ENCODE measurements around the gene ARHGAP30.

Gene ARHGAP30

GRCh38 chr1:161012420-161012819 is 57.3 kb downstream of the ARHGAP30 start:
- DNase-seq (ENCODE audit: low spot score), result no peak
- no peak overlapping the region for H2BK15ac ChIP-seq (ENCODE audit: low read length)
- H2BK120ac ChIP-seq (ENCODE audit: low read depth, low read length), result no peak overlapping the region
- no peak overlapping the region for H4K8ac ChIP-seq (ENCODE audit: low read depth, low read length)
- peaks cover 0 to 8% of the 10 kb centered on the region in 2 donors for H3K4me1 ChIP-seq (ENCODE audit: control insufficient read depth in 2 of 2, insufficient read depth in 1 of 2, low read depth in 1 of 2, low read length in 2 of 2)
- H2AFZ ChIP-seq (ENCODE audit: low read length), result no peak overlapping the region
- no peak overlapping the region for H3K4ac ChIP-seq (ENCODE audit: low read length)
- no peak overlapping the region for H3K18ac ChIP-seq (ENCODE audit: low read length)
- no peak overlapping the region for H4K91ac ChIP-seq (ENCODE audit: low read depth, low read length, poor library complexity)
- no peaks in the 10 kb centered on the region for H3K9me3 ChIP-seq (replicated peaks in 1 of 2; ENCODE audit: control insufficient read depth in 2 of 2, insufficient read depth in 1 of 2, low read depth in 1 of 2, low read length in 2 of 2)
- no peaks in the 10 kb centered on the region for H3K79me1 ChIP-seq (ENCODE audit: low read depth, low read length)
- no peak overlapping the region for H3K4me2 ChIP-seq (ENCODE audit: insufficient read depth, low read length, poor library complexity, severe bottlenecking)
- H3K23ac ChIP-seq (ENCODE audit: low read depth, low read length, poor library complexity), result no peak overlapping the region
- no peaks in the 10 kb centered on the region for H3K27me3 ChIP-seq (ENCODE audit: control insufficient read depth in 3 of 3, insufficient read depth in 3 of 3, low read depth in 1 of 3, low read length in 3 of 3)
- no CpG with 5 or more reads among the region's 3 CpGs for WGBS, 2 donors (ENCODE audit: extremely low coverage in 2 of 2, insufficient read length in 2 of 2, insufficient replicate concordance in 1 of 2)
- no peak overlapping the region for H2BK5ac ChIP-seq (ENCODE audit: low read length)
- H3K14ac ChIP-seq (ENCODE audit: low read length), result no peak overlapping the region
- H2BK12ac ChIP-seq (ENCODE audit: low read length), result no peak overlapping the region
- no peaks in the 10 kb centered on the region for H3K36me3 ChIP-seq (replicated peaks in 1 of 2; ENCODE audit: control insufficient read depth in 2 of 2, insufficient read depth in 2 of 2, low read length in 2 of 2)
- H3K4me3 ChIP-seq (ENCODE audit: low read length in 2 of 2), result no peak overlapping the region
- H3K27ac ChIP-seq (replicated peaks; ENCODE audit: low read length), result no peak overlapping the region
- H2AK5ac ChIP-seq (ENCODE audit: low read depth, low read length), result no peak overlapping the region
- H3K9ac ChIP-seq (ENCODE audit: low read depth, low read length, poor library complexity), result no peak overlapping the region

GRCh38 chr1:161009602-161010211 is 60.0 kb downstream of the ARHGAP30 start:
- H3K36me3 ChIP-seq (replicated peaks in 1 of 2; ENCODE audit: control insufficient read depth in 2 of 2, insufficient read depth in 2 of 2, low read length in 2 of 2), result no peaks in the 10 kb centered on the region
- no peak overlapping the region for H3K14ac ChIP-seq (ENCODE audit: low read length)
- peaks cover 0 to 8% of the 10 kb centered on the region in 2 donors for H3K4me1 ChIP-seq (ENCODE audit: control insufficient read depth in 2 of 2, insufficient read depth in 1 of 2, low read depth in 1 of 2, low read length in 2 of 2)
- H4K91ac ChIP-seq (ENCODE audit: low read depth, low read length, poor library complexity), result no peak overlapping the region
- H2BK120ac ChIP-seq (ENCODE audit: low read depth, low read length), result no peak overlapping the region
- no peak overlapping the region for H4K8ac ChIP-seq (ENCODE audit: low read depth, low read length)
- H3K18ac ChIP-seq (ENCODE audit: low read length), result no peak overlapping the region
- no peak overlapping the region for H2AK5ac ChIP-seq (ENCODE audit: low read depth, low read length)
- DNase-seq (ENCODE audit: low spot score), result no peak
- H2AFZ ChIP-seq (ENCODE audit: low read length), result no peak overlapping the region
- no peaks in the 10 kb centered on the region for H3K9me3 ChIP-seq (replicated peaks in 1 of 2; ENCODE audit: control insufficient read depth in 2 of 2, insufficient read depth in 1 of 2, low read depth in 1 of 2, low read length in 2 of 2)
- H2BK12ac ChIP-seq (ENCODE audit: low read length), result no peak overlapping the region
- no peak overlapping the region for H3K4ac ChIP-seq (ENCODE audit: low read length)
- H3K79me1 ChIP-seq (ENCODE audit: low read depth, low read length), result no peaks in the 10 kb centered on the region
- no peak overlapping the region for H2BK5ac ChIP-seq (ENCODE audit: low read length)
- no peak overlapping the region for H3K9ac ChIP-seq (ENCODE audit: low read depth, low read length, poor library complexity)
- H3K4me3 ChIP-seq (ENCODE audit: low read length in 2 of 2), result no peak overlapping the region
- H3K23ac ChIP-seq (ENCODE audit: low read depth, low read length, poor library complexity), result no peak overlapping the region
- H3K4me2 ChIP-seq (ENCODE audit: insufficient read depth, low read length, poor library complexity, severe bottlenecking), result no peak overlapping the region
- no peaks in the 10 kb centered on the region for H3K27me3 ChIP-seq (ENCODE audit: control insufficient read depth in 3 of 3, insufficient read depth in 3 of 3, low read depth in 1 of 3, low read length in 3 of 3)
- no CpG with 5 or more reads among the region's 7 CpGs for WGBS, 2 donors (ENCODE audit: extremely low coverage in 2 of 2, insufficient read length in 2 of 2, insufficient replicate concordance in 1 of 2)
- H2BK15ac ChIP-seq (ENCODE audit: low read length), result no peak overlapping the region
- H3K27ac ChIP-seq (replicated peaks; ENCODE audit: low read length), result no peak overlapping the region

- no peak overlapping the region for H3K14ac ChIP-seq (ENCODE audit: low read length)
- H3K4me2 ChIP-seq (ENCODE audit: insufficient read depth, low read length, poor library complexity, severe bottlenecking), result no peak overlapping the region
- H2AFZ ChIP-seq (ENCODE audit: low read length), result no peak overlapping the region
- H3K4ac ChIP-seq (ENCODE audit: low read length), result no peak overlapping the region
- H4K8ac ChIP-seq (ENCODE audit: low read depth, low read length), result no peak overlapping the region
- H3K9ac ChIP-seq (ENCODE audit: low read depth, low read length, poor library complexity), result no peak overlapping the region
- H3K27ac ChIP-seq (replicated peaks; ENCODE audit: low read length), result no peak overlapping the region
- H3K27me3 ChIP-seq (ENCODE audit: control insufficient read depth in 3 of 3, insufficient read depth in 3 of 3, low read depth in 1 of 3, low read length in 3 of 3), result no peaks in the 10 kb centered on the region
- no peak overlapping the region for H3K23ac ChIP-seq (ENCODE audit: low read depth, low read length, poor library complexity)
- H2BK15ac ChIP-seq (ENCODE audit: low read length), result no peak overlapping the region
- no peaks in the 10 kb centered on the region for H3K9me3 ChIP-seq (replicated peaks in 1 of 2; ENCODE audit: control insufficient read depth in 2 of 2, insufficient read depth in 1 of 2, low read depth in 1 of 2, low read length in 2 of 2)
- peaks cover 0 to 5% of the 10 kb centered on the region in 2 donors for H3K4me1 ChIP-seq (ENCODE audit: control insufficient read depth in 2 of 2, insufficient read depth in 1 of 2, low read depth in 1 of 2, low read length in 2 of 2)
- H2BK5ac ChIP-seq (ENCODE audit: low read length), result no peak overlapping the region
- no peak overlapping the region for H4K91ac ChIP-seq (ENCODE audit: low read depth, low read length, poor library complexity)
- H3K36me3 ChIP-seq (replicated peaks in 1 of 2; ENCODE audit: control insufficient read depth in 2 of 2, insufficient read depth in 2 of 2, low read length in 2 of 2), result no peaks in the 10 kb centered on the region
- no peak overlapping the region for H3K4me3 ChIP-seq (ENCODE audit: low read length in 2 of 2)
- no peak overlapping the region for H2AK5ac ChIP-seq (ENCODE audit: low read depth, low read length)
- no peak overlapping the region for H3K18ac ChIP-seq (ENCODE audit: low read length)
- no CpG with 5 or more reads among the region's 4 CpGs for WGBS, 2 donors (ENCODE audit: extremely low coverage in 2 of 2, insufficient read length in 2 of 2, insufficient replicate concordance in 1 of 2)
- no peak for DNase-seq (ENCODE audit: low spot score)
- H2BK120ac ChIP-seq (ENCODE audit: low read depth, low read length), result no peak overlapping the region
- no peaks in the 10 kb centered on the region for H3K79me1 ChIP-seq (ENCODE audit: low read depth, low read length)
- no peak overlapping the region for H2BK12ac ChIP-seq (ENCODE audit: low read length)
Measured at GRCh38 chr1:161008869-161009510, 60.7 kb downstream of the ARHGAP30 start.

- Histone ChIP-seq H3K27ac (replicated peaks; ENCODE audit: low read length) (no peak overlapping the region), H3K18ac (ENCODE audit: low read length) (no peak overlapping the region), H3K9ac (ENCODE audit: low read depth, low read length, poor library complexity) (no peak overlapping the region), H2BK12ac (ENCODE audit: low read length) (no peak overlapping the region), H2BK15ac (ENCODE audit: low read length) (no peak overlapping the region), H2AFZ (ENCODE audit: low read length) (no peak overlapping the region), H3K14ac (ENCODE audit: low read length) (no peak overlapping the region), H3K4ac (ENCODE audit: low read length) (no peak overlapping the region), H2BK120ac (ENCODE audit: low read depth, low read length) (no peak overlapping the region), H3K27me3 (ENCODE audit: control insufficient read depth in 3 of 3, insufficient read depth in 3 of 3, low read depth in 1 of 3, low read length in 3 of 3) (no peaks in the 10 kb centered on the region), H3K23ac (ENCODE audit: low read depth, low read length, poor library complexity) (no peak overlapping the region), H3K79me1 (ENCODE audit: low read depth, low read length) (no peaks in the 10 kb centered on the region), H4K91ac (ENCODE audit: low read depth, low read length, poor library complexity) (no peak overlapping the region), H3K4me1 (ENCODE audit: control insufficient read depth in 2 of 2, insufficient read depth in 1 of 2, low read depth in 1 of 2, low read length in 2 of 2) (no peaks in the 10 kb centered on the region), H3K4me2 (ENCODE audit: insufficient read depth, low read length, poor library complexity, severe bottlenecking) (no peak overlapping the region), H3K4me3 (ENCODE audit: low read length in 2 of 2) (no peak overlapping the region), H3K9me3 (replicated peaks in 1 of 2; ENCODE audit: control insufficient read depth in 2 of 2, insufficient read depth in 1 of 2, low read depth in 1 of 2, low read length in 2 of 2) (no peaks in the 10 kb centered on the region), H2BK5ac (ENCODE audit: low read length) (no peak overlapping the region), H3K36me3 (replicated peaks in 1 of 2; ENCODE audit: control insufficient read depth in 2 of 2, insufficient read depth in 2 of 2, low read length in 2 of 2) (no peaks in the 10 kb centered on the region), H4K8ac (ENCODE audit: low read depth, low read length) (no peak overlapping the region), H2AK5ac (ENCODE audit: low read depth, low read length) (no peak overlapping the region)
- WGBS, 2 donors (ENCODE audit: extremely low coverage in 2 of 2, insufficient read length in 2 of 2, insufficient replicate concordance in 1 of 2), result no CpG with 5 or more reads among the region's 2 CpGs
- no peak for DNase-seq (ENCODE audit: low spot score)
Measured at GRCh38 chr1:161007369-161007768, 62.3 kb downstream of the ARHGAP30 start.
